Karpas-422 (cell line): ENCODE data around the gene GNG7. TPM values are rescaled to one million over a fixed set of nuclear protein-coding genes. Genes with fewer than 3 reads are reported as not detected.

Source experiments
- DNase-seq: peaks from one replicate; pipeline ENCODE4 v3.0.0-alpha.2; 2015
- H2AFZ ChIP-seq: fragments of 200-600 bp; sonication (generic); 2 replicates; pipeline ENCODE4 v1.6.1; 2014; ENCODE audit warnings: antibody characterized with exemption, low read length, mixed read lengths
- H3K27ac ChIP-seq: fragments of 200-600 bp; sonication (generic); 2 replicates; pipeline ENCODE4 v1.5.1; 2014; ENCODE audit warnings: mild to moderate bottlenecking, low read length, moderate library complexity
- H3K27me3 ChIP-seq: fragments of 200-600 bp; sonication (generic); 2 replicates; pipeline ENCODE4 v1.6.1; 2014; ENCODE audit warnings: low read length, mixed read lengths
- H3K36me3 ChIP-seq: fragments of 200-600 bp; sonication (generic); 2 replicates; pipeline ENCODE4 v1.6.1; 2014; ENCODE audit warnings: low read length, mixed read lengths; ENCODE audit not compliant: insufficient read depth
- H3K4me1 ChIP-seq: fragments of 200-600 bp; sonication (generic); 2 replicates; pipeline ENCODE4 v1.6.1; 2014; ENCODE audit warnings: mild to moderate bottlenecking, low read length, mixed read lengths
- H3K4me2 ChIP-seq: fragments of 200-600 bp; sonication (generic); 2 replicates; pipeline ENCODE4 v1.6.1; 2014; ENCODE audit warnings: low read length, low read depth, mild to moderate bottlenecking; ENCODE audit not compliant: poor library complexity, severe bottlenecking
- H3K4me3 ChIP-seq: fragments of 200-600 bp; sonication (generic); 2 replicates; pipeline ENCODE4 v1.5.1; 2014; ENCODE audit warnings: mild to moderate bottlenecking, antibody characterized with exemption, low read length, mixed read lengths
- H3K79me2 ChIP-seq: fragments of 200-600 bp; sonication (generic); 2 replicates; pipeline ENCODE4 v1.6.1; 2014; ENCODE audit warnings: mild to moderate bottlenecking, low read length, mixed read lengths
- H3K9ac ChIP-seq: fragments of 200-600 bp; sonication (generic); 2 replicates; pipeline ENCODE4 v1.6.0; 2014; ENCODE audit warnings: low read length
- H3K9me2 ChIP-seq: fragments of 200-600 bp; sonication (generic), shearing (Covaris generic); replicated peaks from 2 replicates; pipeline ENCODE4 v1.6.0; 2014; ENCODE audit warnings: mild to moderate bottlenecking, low read length, moderate library complexity; ENCODE audit not compliant: insufficient read depth
- H3K9me3 ChIP-seq: fragments of 300-700, 200-600 bp; sonication (generic); 2 replicates; pipeline ENCODE4 v1.6.1; 2014; ENCODE audit warnings: low read length, mixed read lengths
- H4K20me1 ChIP-seq: fragments of 200-600 bp; sonication (generic); 2 replicates; pipeline ENCODE4 v1.6.1; 2014; ENCODE audit warnings: mild to moderate bottlenecking, antibody characterized with exemption, low read length, low read depth; ENCODE audit not compliant: insufficient read depth
- total RNA-seq: library from RNA; depleted of rRNA; stranded (reverse); fragments of >200 nt; shearing (Covaris generic); gene quantifications from 2 replicates; pipeline ENCODE4 v1.2.3, GENCODE V29; 2014; ENCODE audit warnings: low replicate concordance

GNG7 gene
- total RNA-seq, 1 experiment from 2014 or later, result 0.19 TPM

GRCh38 chr19:2492870-2493269, 209.6 kb downstream of the GNG7 start:
- Histone ChIP-seq H4K20me1 (no peaks in the 10 kb centered on the region), H3K4me2 (no peak overlapping the region), H2AFZ (no peak overlapping the region), H3K9me2 (no peaks in the 10 kb centered on the region), H3K27ac (no peak overlapping the region), H3K4me3 (no peak overlapping the region), H3K27me3 (peaks cover 6% of the 10 kb centered on the region; the same call in 1 of the 2 replicates), H3K9ac (no peak overlapping the region), H3K9me3 (no peaks in the 10 kb centered on the region), H3K36me3 (no peaks in the 10 kb centered on the region), H3K4me1 (peaks cover 56% of the 10 kb centered on the region), H3K79me2 (no peaks in the 10 kb centered on the region)
- DNase-seq, result peak; percentile 43

GRCh38 chr19:2491130-2491801, 211.2 kb downstream of the GNG7 start:
- Histone ChIP-seq H3K4me3 (peak overlapping the region; percentile 38; the same call in 1 of the 2 replicates), H3K4me1 (peaks cover 56% of the 10 kb centered on the region), H3K4me2 (peak overlapping the region; percentile 58)

DNA sequence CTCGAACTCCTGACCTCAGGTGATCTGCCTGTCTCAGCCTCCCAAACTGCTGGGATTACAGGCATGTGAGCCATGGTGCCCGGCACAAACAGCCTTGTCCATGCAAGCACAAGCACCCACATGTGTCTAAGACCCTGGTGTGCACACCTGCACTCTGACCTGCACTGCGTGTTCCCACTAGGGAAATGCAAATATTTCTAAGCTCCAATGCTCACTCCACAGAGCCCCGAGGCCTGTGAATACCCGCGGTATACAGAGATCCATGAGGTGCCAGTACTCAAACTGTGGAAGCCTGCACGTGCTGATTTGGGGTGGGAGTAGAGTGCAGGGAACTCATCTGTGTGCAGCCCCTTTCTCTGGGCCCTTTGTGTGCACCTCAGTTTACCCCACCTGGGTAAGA, 211.8 kb downstream of the GNG7 start:
- Histone ChIP-seq H4K20me1 (no peaks in the 10 kb centered on the region), H3K9me3 (no peaks in the 10 kb centered on the region), H3K27me3 (peaks cover 6% of the 10 kb centered on the region; the same call in 1 of the 2 replicates), H3K36me3 (no peaks in the 10 kb centered on the region), H3K4me2 (peak overlapping the region; percentile 58), H3K27ac (peak overlapping the region; percentile 80), H3K9ac (peak overlapping the region; percentile 51), H3K4me3 (peak overlapping the region; percentile 38; the same call in 1 of the 2 replicates), H3K79me2 (no peaks in the 10 kb centered on the region), H3K4me1 (peaks cover 61% of the 10 kb centered on the region), H3K9me2 (no peaks in the 10 kb centered on the region), H2AFZ (no peak overlapping the region)
- DNase-seq, result peak; percentile 88

More at GRCh38 chr19:2491130-2491801, 211.2 kb downstream of the GNG7 start:
- Histone ChIP-seq H3K27me3 (peaks cover 6% of the 10 kb centered on the region; the same call in 1 of the 2 replicates), H4K20me1 (no peaks in the 10 kb centered on the region), H3K36me3 (no peaks in the 10 kb centered on the region), H3K27ac (peak overlapping the region; percentile 80), H3K9me2 (no peaks in the 10 kb centered on the region), H3K79me2 (no peaks in the 10 kb centered on the region), H3K9me3 (no peaks in the 10 kb centered on the region), H2AFZ (no peak overlapping the region), H3K9ac (peak overlapping the region; percentile 51)
- DNase-seq, result peak; percentile 81

DNA sequence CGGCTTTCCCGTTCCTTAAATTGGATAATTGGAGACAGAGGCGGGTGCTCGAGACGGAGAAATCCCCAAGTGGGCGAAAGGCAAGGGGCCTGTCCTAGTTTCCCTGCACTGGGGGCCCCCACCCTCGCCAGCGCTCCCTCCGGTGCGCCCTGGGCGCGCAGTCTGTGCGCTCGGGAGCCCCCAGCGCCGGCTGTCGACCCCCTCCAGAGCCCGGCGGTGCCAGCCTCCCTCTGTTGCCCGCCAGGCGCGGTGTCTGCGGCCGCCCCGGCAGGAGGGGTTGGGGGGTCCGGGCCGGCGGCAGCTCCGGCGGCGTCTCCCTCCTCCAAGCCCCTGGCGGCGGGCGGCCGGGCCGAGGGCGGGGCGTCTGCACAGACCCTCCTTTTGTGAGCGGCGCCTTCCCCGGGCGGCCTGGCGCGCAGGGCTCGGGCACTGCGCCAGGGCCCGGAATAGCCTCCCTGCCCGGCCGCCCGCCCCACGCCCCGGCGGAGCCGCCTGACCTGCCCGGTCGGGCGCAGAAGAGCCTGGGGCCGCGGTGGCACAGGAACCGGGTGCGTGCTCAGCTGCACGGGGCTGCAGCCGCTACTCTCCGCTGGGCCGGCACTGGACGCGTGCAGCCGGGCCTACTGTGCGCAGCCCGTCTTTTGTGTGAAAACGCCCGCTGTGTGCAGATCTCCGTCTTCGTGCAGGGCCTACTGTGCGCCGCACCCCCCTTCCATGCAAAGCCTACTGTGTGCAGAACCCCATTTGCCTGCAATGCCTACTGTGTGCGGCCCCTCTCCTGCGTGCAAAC, 213.4 kb downstream of the GNG7 start:
- no peaks in the 10 kb centered on the region for H3K79me2 ChIP-seq
- H3K9ac ChIP-seq, result no peak overlapping the region
- peaks cover 4% of the 10 kb centered on the region; the same call in 1 of the 2 replicates for H3K27me3 ChIP-seq
- no peaks in the 10 kb centered on the region for H4K20me1 ChIP-seq
- H3K9me2 ChIP-seq, result no peaks in the 10 kb centered on the region
- no peak overlapping the region for H3K27ac ChIP-seq
- no peak overlapping the region for H3K4me3 ChIP-seq
- DNase-seq, result peak; percentile 80
- H3K4me1 ChIP-seq, result peaks cover 55% of the 10 kb centered on the region
- no peaks in the 10 kb centered on the region for H3K36me3 ChIP-seq
- H3K9me3 ChIP-seq, result no peaks in the 10 kb centered on the region
- peak overlapping the region; percentile 47 for H3K4me2 ChIP-seq
- no peak overlapping the region for H2AFZ ChIP-seq

DNA sequence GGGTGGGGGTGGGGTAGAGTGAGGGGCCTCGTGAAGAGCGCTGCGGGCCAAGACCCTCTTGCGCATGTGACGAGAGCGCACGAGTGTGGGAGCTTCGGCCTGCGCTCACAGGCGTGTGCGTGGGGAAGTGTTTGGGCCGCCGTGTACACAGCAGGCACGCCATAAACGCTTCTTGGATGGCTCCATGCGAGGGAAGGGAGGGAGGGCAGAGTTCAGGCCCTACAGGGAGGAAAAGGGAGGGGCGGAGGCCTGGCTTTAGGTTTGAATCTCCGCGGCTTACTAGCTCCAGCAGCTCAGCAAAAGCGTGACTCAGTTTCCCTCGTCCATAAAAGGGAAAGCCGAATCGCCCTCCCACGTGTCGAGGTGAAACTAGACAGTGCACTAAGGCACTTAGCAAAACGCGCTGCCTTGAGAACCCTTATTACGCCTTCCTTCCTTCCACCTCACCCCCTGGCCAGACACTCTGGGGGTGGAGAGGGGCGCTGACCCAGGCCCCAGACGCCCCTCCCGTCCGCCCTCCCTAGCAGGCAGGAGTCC, 214.0 kb downstream of the GNG7 start:
- Histone ChIP-seq H3K27me3 (peaks cover 4% of the 10 kb centered on the region; the same call in 1 of the 2 replicates), H3K9ac (no peak overlapping the region)

GRCh38 chr19:2487842-2488241, 214.7 kb downstream of the GNG7 start:
- H3K9ac ChIP-seq, result no peak overlapping the region
- H3K36me3 ChIP-seq, result no peaks in the 10 kb centered on the region
- H3K27me3 ChIP-seq, result peaks cover 4% of the 10 kb centered on the region; the same call in 1 of the 2 replicates
- H3K9me2 ChIP-seq, result no peaks in the 10 kb centered on the region
- DNase-seq, result peak; percentile 46
- no peaks in the 10 kb centered on the region for H3K9me3 ChIP-seq
- H3K79me2 ChIP-seq, result no peaks in the 10 kb centered on the region
- no peaks in the 10 kb centered on the region for H4K20me1 ChIP-seq
- H2AFZ ChIP-seq, result no peak overlapping the region
- H3K4me3 ChIP-seq, result no peak overlapping the region
- H3K27ac ChIP-seq, result no peak overlapping the region
- H3K4me2 ChIP-seq, result no peak overlapping the region
- peaks cover 49% of the 10 kb centered on the region for H3K4me1 ChIP-seq

More for the DNA sequence above, 214.0 kb downstream of the GNG7 start:
- Histone ChIP-seq H3K4me2 (no peak overlapping the region), H4K20me1 (no peaks in the 10 kb centered on the region), H3K27ac (no peak overlapping the region), H3K4me1 (peaks cover 53% of the 10 kb centered on the region), H3K9me3 (no peaks in the 10 kb centered on the region), H3K79me2 (no peaks in the 10 kb centered on the region), H3K36me3 (no peaks in the 10 kb centered on the region), H3K4me3 (no peak overlapping the region), H2AFZ (no peak overlapping the region), H3K9me2 (no peaks in the 10 kb centered on the region)
- DNase-seq, result peak; percentile 40

DNA sequence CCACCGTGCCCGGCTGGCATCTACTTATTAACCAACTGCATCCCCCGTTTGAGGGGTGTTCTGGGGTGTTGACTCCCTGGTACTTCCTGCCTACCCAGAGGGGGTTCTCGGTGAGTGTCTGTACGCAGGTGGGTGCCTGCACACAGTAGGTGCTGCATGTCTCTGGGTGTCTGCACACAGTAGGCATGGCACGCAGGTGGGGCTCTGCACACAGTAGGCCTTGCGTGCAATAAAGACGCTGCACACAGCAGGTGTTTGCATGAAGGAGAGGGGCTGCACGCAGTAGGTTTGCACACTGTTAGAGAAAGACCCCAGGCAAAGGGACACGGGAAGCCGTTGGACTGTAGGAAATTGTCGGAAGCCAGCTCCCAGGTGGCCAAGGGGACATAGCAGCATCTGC, 215.4 kb downstream of the GNG7 start:
- Histone ChIP-seq H3K9ac (no peak overlapping the region), H3K79me2 (no peaks in the 10 kb centered on the region), H3K4me1 (peaks cover 47% of the 10 kb centered on the region), H3K27me3 (peaks cover 4% of the 10 kb centered on the region; the same call in 1 of the 2 replicates), H3K27ac (no peak overlapping the region), H3K9me3 (no peaks in the 10 kb centered on the region), H3K4me3 (no peak overlapping the region), H3K9me2 (no peaks in the 10 kb centered on the region), H2AFZ (no peak overlapping the region), H4K20me1 (no peaks in the 10 kb centered on the region), H3K4me2 (no peak overlapping the region), H3K36me3 (no peaks in the 10 kb centered on the region)
- peak; percentile 27 for DNase-seq

- no peak overlapping the region for H3K4me3 ChIP-seq
- no peaks in the 10 kb centered on the region for H3K36me3 ChIP-seq
- H3K9ac ChIP-seq, result no peak overlapping the region
- H2AFZ ChIP-seq, result no peak overlapping the region
- H3K27me3 ChIP-seq, result peaks cover 4% of the 10 kb centered on the region; the same call in 1 of the 2 replicates
- no peaks in the 10 kb centered on the region for H3K9me2 ChIP-seq
- no peaks in the 10 kb centered on the region for H3K9me3 ChIP-seq
- no peak overlapping the region for H3K27ac ChIP-seq
- peaks cover 32% of the 10 kb centered on the region for H3K4me1 ChIP-seq
- H3K4me2 ChIP-seq, result no peak overlapping the region
- H3K79me2 ChIP-seq, result no peaks in the 10 kb centered on the region
- no peaks in the 10 kb centered on the region for H4K20me1 ChIP-seq
- DNase-seq, result peak; percentile 29
Measured at GRCh38 chr19:2485428-2485827, 217.1 kb downstream of the GNG7 start.
